ENCODE results near the gene HCRT. TPM values are rescaled to one million over a fixed set of nuclear protein-coding genes. Genes with fewer than 3 reads are reported as not detected.

The HCRT gene
- total RNA-seq, 2 experiments from 2014 or later, result not detected

DNA sequence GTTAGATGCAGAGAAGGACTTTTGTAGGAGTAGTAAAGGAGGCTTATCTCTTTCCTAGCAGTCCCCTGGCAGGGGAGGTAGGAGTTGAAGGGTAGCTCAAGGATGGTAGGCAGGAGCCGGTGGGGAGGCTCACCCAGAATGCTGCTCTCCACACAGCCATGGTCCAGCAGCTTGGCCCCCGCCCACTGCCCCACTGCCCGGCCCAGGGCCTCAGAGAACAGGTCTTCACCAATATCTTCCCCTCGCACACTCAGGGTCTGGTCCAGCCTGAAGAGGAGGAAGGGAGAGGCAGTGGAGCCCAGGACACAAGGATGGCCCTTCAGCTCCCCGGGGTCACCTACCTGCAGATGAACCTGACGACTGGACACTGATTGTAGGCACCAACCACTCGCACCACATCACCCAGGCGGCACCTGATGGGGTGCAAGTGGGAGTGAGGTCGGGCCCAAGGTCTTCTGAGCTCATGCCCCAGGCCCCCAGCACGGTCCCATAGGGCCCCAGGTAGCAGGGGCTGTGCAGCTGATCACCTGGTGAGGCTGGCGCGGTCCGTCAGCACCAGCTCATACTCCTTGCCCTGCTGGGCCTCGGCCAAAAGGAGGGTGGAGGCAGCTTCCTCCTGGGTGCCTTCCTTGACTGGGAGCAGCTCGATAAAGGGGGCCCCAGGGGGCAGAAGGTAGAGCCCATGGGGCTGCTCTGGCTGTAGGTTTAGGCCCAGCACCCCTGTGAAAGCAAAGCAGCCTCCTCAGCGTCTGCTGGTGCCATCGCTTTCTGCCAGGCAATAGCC lies 5.4 kb upstream of the HCRT start:
- ChIA-PET CTCF (no interaction called here), POLR2A (interaction anchor here (0.7 kb wide), 1 partner anchor 89 kb away, joined by 3 read pairs; no protein-coding TSS in a partner anchor)
- Histone ChIP-seq H3K9me3 (ENCODE audit: control insufficient read depth in 1 of 2, insufficient read depth in 1 of 2, low read length in 2 of 2) (no peaks in the 10 kb centered on the region), H3K4me1 (ENCODE audit: insufficient read depth, low read length) (peaks cover 26% of the 10 kb centered on the region), H3K4me3 (ENCODE audit: low read length) (no peak overlapping the region), H3K27me3 (ENCODE audit: control insufficient read depth in 1 of 2, insufficient read depth in 2 of 2, low read length in 2 of 2) (no peaks in the 10 kb centered on the region), H3K27ac (ENCODE audit: low read depth in 1 of 2, low read length in 2 of 2) (no peak overlapping the region), H3K36me3 (ENCODE audit: insufficient read depth, low read length) (no peaks in the 10 kb centered on the region)
- no peaks in the 10 kb centered on the region for H3K9me3 Mint-ChIP-seq
- peaks cover 18% of the 10 kb centered on the region for H3K4me1 Mint-ChIP-seq (ENCODE audit: low read depth)
- DNase-seq (no peak), ATAC-seq (ENCODE audit: poor library complexity) (no peak)
- peak overlapping the region; percentile 21 for H3K4me3 Mint-ChIP-seq
- H3K27me3 Mint-ChIP-seq, result no peaks in the 10 kb centered on the region
- intact Hi-C loops (cut with DNase I, micrococcal nuclease), result loop anchor here in 1 of 2 experiments (5.0 kb wide), 1 partner anchor 68 kb away; the partner anchor contains the start of genes HSPB9 and KAT2A
- H3K27ac Mint-ChIP-seq, result no peak overlapping the region
- TF ChIP-seq, protein P1, sequence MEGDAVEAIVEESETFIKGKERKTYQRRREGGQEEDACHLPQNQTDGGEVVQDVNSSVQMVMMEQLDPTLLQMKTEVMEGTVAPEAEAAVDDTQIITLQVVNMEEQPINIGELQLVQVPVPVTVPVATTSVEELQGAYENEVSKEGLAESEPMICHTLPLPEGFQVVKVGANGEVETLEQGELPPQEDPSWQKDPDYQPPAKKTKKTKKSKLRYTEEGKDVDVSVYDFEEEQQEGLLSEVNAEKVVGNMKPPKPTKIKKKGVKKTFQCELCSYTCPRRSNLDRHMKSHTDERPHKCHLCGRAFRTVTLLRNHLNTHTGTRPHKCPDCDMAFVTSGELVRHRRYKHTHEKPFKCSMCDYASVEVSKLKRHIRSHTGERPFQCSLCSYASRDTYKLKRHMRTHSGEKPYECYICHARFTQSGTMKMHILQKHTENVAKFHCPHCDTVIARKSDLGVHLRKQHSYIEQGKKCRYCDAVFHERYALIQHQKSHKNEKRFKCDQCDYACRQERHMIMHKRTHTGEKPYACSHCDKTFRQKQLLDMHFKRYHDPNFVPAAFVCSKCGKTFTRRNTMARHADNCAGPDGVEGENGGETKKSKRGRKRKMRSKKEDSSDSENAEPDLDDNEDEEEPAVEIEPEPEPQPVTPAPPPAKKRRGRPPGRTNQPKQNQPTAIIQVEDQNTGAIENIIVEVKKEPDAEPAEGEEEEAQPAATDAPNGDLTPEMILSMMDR (IDR thresholded peaks at IDR 0.05), result no peak
- peaks cover 6% of the 10 kb centered on the region for H3K36me3 Mint-ChIP-seq (ENCODE audit: low read depth)

- H3K27me3 ChIP-seq (ENCODE audit: control insufficient read depth in 1 of 2, insufficient read depth in 2 of 2, low read length in 2 of 2), result no peaks in the 10 kb centered on the region
- peaks cover 6% of the 10 kb centered on the region for H3K36me3 Mint-ChIP-seq (ENCODE audit: low read depth)
- DNase-seq (no peak), ATAC-seq (ENCODE audit: poor library complexity) (no peak)
- H3K27ac Mint-ChIP-seq, result no peak overlapping the region
- TF ChIP-seq, protein P1 (IDR thresholded peaks at IDR 0.05), result no peak
- peaks cover 31% of the 10 kb centered on the region for H3K4me1 ChIP-seq (ENCODE audit: insufficient read depth, low read length)
- no peaks in the 10 kb centered on the region for H3K36me3 ChIP-seq (ENCODE audit: insufficient read depth, low read length)
- H3K27ac ChIP-seq (ENCODE audit: low read depth in 1 of 2, low read length in 2 of 2), result no peak overlapping the region
- ChIA-PET CTCF (no interaction called here), POLR2A (interaction anchor here (0.7 kb wide), 1 partner anchor 90 kb away, joined by 3 read pairs; no protein-coding TSS in a partner anchor)
- H3K9me3 Mint-ChIP-seq, result no peaks in the 10 kb centered on the region
- H3K27me3 Mint-ChIP-seq, result no peaks in the 10 kb centered on the region
- H3K9me3 ChIP-seq (ENCODE audit: control insufficient read depth in 1 of 2, insufficient read depth in 1 of 2, low read length in 2 of 2), result no peaks in the 10 kb centered on the region
- H3K4me3 Mint-ChIP-seq, result no peak overlapping the region
- no peak overlapping the region for H3K4me3 ChIP-seq (ENCODE audit: low read length)
- peaks cover 24% of the 10 kb centered on the region for H3K4me1 Mint-ChIP-seq (ENCODE audit: low read depth)
- intact Hi-C loops (cut with DNase I, micrococcal nuclease), result no loop called here
These were observed 4.4 kb upstream of the HCRT start for GRCh38 chr17:42189651-42189965.

- no peaks in the 10 kb centered on the region for H3K27me3 ChIP-seq (ENCODE audit: control insufficient read depth in 1 of 2, insufficient read depth in 2 of 2, low read length in 2 of 2)
- CTCF ChIA-PET, result no interaction called here
- ATAC-seq (ENCODE audit: poor library complexity) (no peak), DNase-seq (peak in 1 of 14 experiments; percentile 28)
- intact Hi-C loops (cut with DNase I, micrococcal nuclease), result no loop called here
- H3K27ac Mint-ChIP-seq, result no peak overlapping the region
- H3K9me3 ChIP-seq (ENCODE audit: control insufficient read depth in 1 of 2, insufficient read depth in 1 of 2, low read length in 2 of 2), result no peaks in the 10 kb centered on the region
- H3K27ac ChIP-seq (ENCODE audit: low read depth in 1 of 2, low read length in 2 of 2), result no peak overlapping the region
- POLR2A ChIA-PET, result no interaction called here
- TF ChIP-seq, protein P1 (IDR thresholded peaks at IDR 0.05), result no peak
- peaks cover 22% of the 10 kb centered on the region for H3K4me1 Mint-ChIP-seq (ENCODE audit: low read depth)
- H3K4me3 Mint-ChIP-seq, result no peak overlapping the region
- H3K27me3 Mint-ChIP-seq, result no peaks in the 10 kb centered on the region
- no peak overlapping the region for H3K4me3 ChIP-seq (ENCODE audit: low read length)
- peaks cover 3% of the 10 kb centered on the region for H3K36me3 Mint-ChIP-seq (ENCODE audit: low read depth)
- peaks cover 30% of the 10 kb centered on the region for H3K4me1 ChIP-seq (ENCODE audit: insufficient read depth, low read length)
- H3K9me3 Mint-ChIP-seq, result no peaks in the 10 kb centered on the region
- no peaks in the 10 kb centered on the region for H3K36me3 ChIP-seq (ENCODE audit: insufficient read depth, low read length)
These were observed 3.7 kb upstream of the HCRT start for GRCh38 chr17:42188749-42189650.

Data from CD4-positive, alpha-beta T cell (primary cell).